ENCODE results near the gene ZBTB16.

DNA sequence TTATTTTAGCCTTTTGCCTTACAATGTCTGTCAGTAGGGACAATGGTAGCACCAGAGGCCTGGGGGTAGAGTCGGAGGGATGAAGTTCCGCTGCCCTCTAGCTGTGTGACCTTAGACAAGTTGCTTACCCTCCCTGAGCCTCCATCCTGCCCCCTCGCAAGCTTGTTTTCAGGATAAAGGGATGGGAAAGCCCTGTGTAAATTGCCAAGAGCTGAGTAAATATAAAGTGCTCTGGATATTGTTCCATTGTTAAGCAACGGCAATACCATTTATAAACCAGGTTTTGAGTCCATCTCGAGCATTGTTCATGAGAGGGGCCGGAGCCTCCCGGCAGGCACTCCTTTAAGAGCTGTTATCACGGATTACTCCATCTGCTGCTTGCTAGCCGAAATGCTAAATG is 72.9 kb downstream of the ZBTB16 start:
- TF ChIP-seq POLR2A (IDR thresholded peaks at IDR 0.05) (no peak), EP300 (IDR thresholded peaks at IDR 0.05) (no peak)
- TF ChIP-seq, protein P1, sequence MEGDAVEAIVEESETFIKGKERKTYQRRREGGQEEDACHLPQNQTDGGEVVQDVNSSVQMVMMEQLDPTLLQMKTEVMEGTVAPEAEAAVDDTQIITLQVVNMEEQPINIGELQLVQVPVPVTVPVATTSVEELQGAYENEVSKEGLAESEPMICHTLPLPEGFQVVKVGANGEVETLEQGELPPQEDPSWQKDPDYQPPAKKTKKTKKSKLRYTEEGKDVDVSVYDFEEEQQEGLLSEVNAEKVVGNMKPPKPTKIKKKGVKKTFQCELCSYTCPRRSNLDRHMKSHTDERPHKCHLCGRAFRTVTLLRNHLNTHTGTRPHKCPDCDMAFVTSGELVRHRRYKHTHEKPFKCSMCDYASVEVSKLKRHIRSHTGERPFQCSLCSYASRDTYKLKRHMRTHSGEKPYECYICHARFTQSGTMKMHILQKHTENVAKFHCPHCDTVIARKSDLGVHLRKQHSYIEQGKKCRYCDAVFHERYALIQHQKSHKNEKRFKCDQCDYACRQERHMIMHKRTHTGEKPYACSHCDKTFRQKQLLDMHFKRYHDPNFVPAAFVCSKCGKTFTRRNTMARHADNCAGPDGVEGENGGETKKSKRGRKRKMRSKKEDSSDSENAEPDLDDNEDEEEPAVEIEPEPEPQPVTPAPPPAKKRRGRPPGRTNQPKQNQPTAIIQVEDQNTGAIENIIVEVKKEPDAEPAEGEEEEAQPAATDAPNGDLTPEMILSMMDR (IDR thresholded peaks at IDR 0.05) = no peak

Data from stomach (tissue), 4 donors.